Spleen (tissue), 3 donors: ENCODE data around the gene GOLGA7B.

Experiments used
- POLR2A ChIP-seq, 3 donors: fragments of 450-650 bp; IDR thresholded peaks; one replicate each; pipeline ENCODE4 v1.5.1; 2017; ENCODE audit warnings: antibody characterized with exemption in 3 of 3, mild to moderate bottlenecking in 1 of 3
- POLR2AphosphoS5 ChIP-seq, 3 donors: sonication (generic); formaldehyde crosslinking; IDR thresholded peaks; one replicate each; pipeline ENCODE4 v1.5.1; 2017; ENCODE audit warnings: antibody characterized with exemption in 3 of 3

GRCh38 chr10:97810446-97810845, 39.2 kb upstream of the GOLGA7B start:
- TF ChIP-seq POLR2AphosphoS5 (IDR thresholded peaks at IDR 0.05) = no peak
- no peak for TF ChIP-seq POLR2A (IDR thresholded peaks at IDR 0.05)
